Activated B cell treated with CpG ODN at 0.5 μM for 24 hours (primary cell): ENCODE results near the gene OXLD1. TPM values are rescaled to one million over a fixed set of nuclear protein-coding genes. Genes with fewer than 3 reads are reported as not detected.
"Not testable (repeated sequence)": the region's sequence is repeated elsewhere in the genome, so short reads cannot be mapped to it uniquely, and the experiment has no call there.

Source experiments
- ATAC-seq: fragments of 200-7000 bp; cut with Tn5 transposase; one replicate; pipeline ENCODE4 v1.10.0; 2021; ENCODE audit warnings: low read depth, mild to moderate bottlenecking, moderate library complexity
- CTCF ChIA-PET: fragments of 350-600 bp; sonication (Branson Sonifier 250); formaldehyde crosslinking; loops from one replicate; lab custom pipeline; 2021; ENCODE audit warnings: antibody characterized with exemption; lab: Charles Lee
- POLR2A ChIA-PET: fragments of 350-600 bp; sonication (Branson Sonifier 250); formaldehyde crosslinking; loops from one replicate; lab custom pipeline; 2021; ENCODE audit warnings: antibody characterized with exemption; lab: Charles Lee
- DNase-seq: peaks from one replicate; pipeline ENCODE4 v3.0.0; 2022
- H3K27ac Mint-ChIP-seq: one replicate; pipeline ENCODE4 v1.8.0; 2020; ENCODE audit warnings: mixed read lengths
- H3K27me3 Mint-ChIP-seq: one replicate; pipeline ENCODE4 v1.8.0; 2021; ENCODE audit warnings: mixed read lengths
- H3K36me3 Mint-ChIP-seq: one replicate; pipeline ENCODE4 v1.8.0; 2021; ENCODE audit warnings: low read depth, mixed read lengths
- H3K4me1 Mint-ChIP-seq: one replicate; pipeline ENCODE4 v1.8.0; 2021; ENCODE audit warnings: mixed read lengths
- H3K4me3 Mint-ChIP-seq: one replicate; pipeline ENCODE4 v1.8.0; 2020; ENCODE audit warnings: mild to moderate bottlenecking, mixed read lengths
- H3K9me3 Mint-ChIP-seq: one replicate; pipeline ENCODE4 v1.8.0; 2020; ENCODE audit warnings: mixed read lengths
- CTCF ChIP-seq: fragments of 200-600 bp; IDR thresholded peaks from one replicate; pipeline ENCODE4 v1.8.0; 2022; ENCODE audit warnings: antibody characterized with exemption, mild to moderate bottlenecking
- intact Hi-C: fragments of 100-400 bp; cut with micrococcal nuclease; formaldehyde crosslinking; loops from one replicate; pipeline ENCODE4 v1.15.1; 2024
- total RNA-seq: library from RNA; stranded (reverse); gene quantifications from 2 replicates; pipeline ENCODE4 v1.2.3, GENCODE V29; 2022

OXLD1 gene
- total RNA-seq, 1 donor from 2014 or later = 37.3 TPM

- TF ChIP-seq CTCF = no peak
- H3K9me3 Mint-ChIP-seq = no peaks in the 10 kb centered on the region
- H3K4me3 Mint-ChIP-seq = peak overlapping the region; percentile 95
- DNase-seq (no peak), ATAC-seq (no peak)
- POLR2A ChIA-PET = interaction anchor here (1.0 to 3.1 kb wide), 6 partner anchors 8 to 1228 kb away, joined by 3 to 39 read pairs (median 9); partner anchors contain the start of genes CCDC137, MRPL12, OXLD1 and P4HB
- H3K4me1 Mint-ChIP-seq = peaks cover 34% of the 10 kb centered on the region
- peak overlapping the region; percentile 53 for H3K27ac Mint-ChIP-seq
- H3K27me3 Mint-ChIP-seq = no peaks in the 10 kb centered on the region
- CTCF ChIA-PET = interaction anchor here (0.9 to 1.8 kb wide), 3 partner anchors 10 to 20 kb away, joined by 3 to 5 read pairs (median 3); partner anchors contain the start of gene MRPL12
- intact Hi-C loops = loop anchor here (1.0 to 5.0 kb wide), 5 partner anchors 16 to 775 kb away; partner anchors contain the start of genes CCDC137, MRPL12, NARF and NPLOC4
- peaks cover 37% of the 10 kb centered on the region for H3K36me3 Mint-ChIP-seq
These were observed 16.3 kb upstream of the OXLD1 start for GRCh38 chr17:81682565-81683207.

DNA sequence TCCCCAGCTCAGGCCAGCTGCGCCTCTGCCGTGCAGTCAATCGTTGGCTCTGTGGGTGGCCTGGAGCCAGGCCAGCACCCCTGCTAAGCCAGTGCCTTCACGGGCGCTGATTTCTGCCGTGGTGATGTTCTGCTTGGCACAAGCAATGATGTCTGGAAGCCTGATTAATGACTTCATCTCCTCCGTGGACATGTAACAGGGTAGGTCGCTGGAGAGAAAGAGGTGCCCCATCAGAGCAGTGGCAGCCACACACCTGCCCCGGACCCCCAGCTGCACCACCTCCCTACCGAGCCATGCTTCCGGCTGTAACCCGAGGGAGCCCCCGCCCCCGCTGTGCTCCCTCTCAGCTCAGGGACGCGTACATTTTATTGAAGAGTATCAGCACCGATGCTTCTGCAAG lies 15.3 kb upstream of the OXLD1 start:
- Mint-ChIP-seq H3K27ac (no peak overlapping the region), H3K36me3 (peaks cover 28% of the 10 kb centered on the region), H3K27me3 (no peaks in the 10 kb centered on the region), H3K4me1 (peaks cover 32% of the 10 kb centered on the region), H3K4me3 (peak overlapping the region; percentile 11), H3K9me3 (no peaks in the 10 kb centered on the region)
- intact Hi-C loops = loop anchor here (5.0 kb wide), 1 partner anchor 776 kb away; the partner anchor contains the start of gene NARF
- CTCF ChIA-PET = no interaction called here
- ATAC-seq (no peak), DNase-seq (no peak)
- POLR2A ChIA-PET = interaction anchor here (3.1 kb wide), 1 partner anchor 16 kb away, joined by 26 read pairs; the partner anchor contains the start of genes CCDC137 and OXLD1
- TF ChIP-seq CTCF = no peak

GRCh38 chr17:81680150-81680549 lies 13.7 kb upstream of the OXLD1 start:
- ChIA-PET CTCF (no interaction called here), POLR2A (interaction anchor here (0.7 kb wide), 2 partner anchors 120 to 424 kb away, joined by 6 to 7 read pairs; no protein-coding TSS in a partner anchor)
- Mint-ChIP-seq H3K4me1 (peaks cover 28% of the 10 kb centered on the region), H3K9me3 (no peaks in the 10 kb centered on the region), H3K36me3 (peaks cover 16% of the 10 kb centered on the region), H3K4me3 (no peak overlapping the region), H3K27ac (no peak overlapping the region), H3K27me3 (no peaks in the 10 kb centered on the region)
- DNase-seq (no peak), ATAC-seq (no peak)
- intact Hi-C loops = loop anchor here (5.0 kb wide), 1 partner anchor 777 kb away; the partner anchor contains the start of gene NARF
- no peak for TF ChIP-seq CTCF

GRCh38 chr17:81676906-81677305 lies 10.5 kb upstream of the OXLD1 start:
- no peak for DNase-seq
- CTCF ChIA-PET = no interaction called here
- no peaks in the 10 kb centered on the region for H3K9me3 Mint-ChIP-seq
- H3K27ac Mint-ChIP-seq = no peak overlapping the region
- intact Hi-C loops = no loop called here
- POLR2A ChIA-PET = interaction anchor here (0.7 kb wide), 1 partner anchor 1100 kb away, joined by 4 read pairs; no protein-coding TSS in a partner anchor
- peaks cover 35% of the 10 kb centered on the region for H3K36me3 Mint-ChIP-seq
- no peaks in the 10 kb centered on the region for H3K27me3 Mint-ChIP-seq
- H3K4me1 Mint-ChIP-seq = peaks cover 8% of the 10 kb centered on the region
- no peak for ATAC-seq
- no peak for TF ChIP-seq CTCF
- H3K4me3 Mint-ChIP-seq = no peak overlapping the region

DNA sequence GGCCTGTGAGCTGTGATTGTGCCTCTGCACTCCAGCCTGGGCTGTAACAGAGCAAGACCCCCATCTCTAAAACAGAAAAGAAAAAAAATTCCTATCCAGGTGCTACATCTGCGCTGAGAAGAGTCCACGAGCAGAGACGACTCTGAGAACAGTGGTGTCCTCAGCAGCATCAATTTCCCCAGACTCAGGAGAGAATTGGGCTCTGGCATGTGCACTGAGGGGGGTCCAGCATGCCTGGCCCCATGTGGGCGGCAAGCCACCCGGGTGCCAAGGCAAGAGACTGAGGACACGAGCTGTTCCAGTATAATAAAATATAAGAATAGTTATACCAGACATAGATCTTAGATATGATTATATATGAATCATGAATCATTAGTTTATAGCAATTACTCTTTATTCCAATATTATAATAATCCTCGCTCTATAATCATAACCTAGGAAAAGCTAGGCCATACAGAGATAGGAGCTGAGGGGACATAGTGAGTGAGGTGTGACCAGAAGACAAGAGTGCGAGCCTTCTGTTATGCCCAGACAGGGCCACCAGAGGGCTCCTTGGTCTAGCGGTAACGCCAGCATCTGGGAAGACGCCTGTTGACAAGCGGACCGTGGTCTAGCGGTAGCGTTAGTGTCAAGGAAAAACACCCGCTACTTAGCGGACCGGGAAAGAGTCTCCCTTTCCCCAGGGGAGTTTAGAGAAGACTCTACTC lies 9.3 kb upstream of the OXLD1 start:
- H3K4me3 Mint-ChIP-seq = not testable (repeated sequence)
- POLR2A ChIA-PET = interaction anchor here (0.7 to 2.3 kb wide), 4 partner anchors 8 to 197 kb away, joined by 4 to 15 read pairs (median 7); partner anchors contain the start of genes ARHGDIA, ARL16, CCDC137 and HGS

More for the DNA sequence above, 9.3 kb upstream of the OXLD1 start:
- CTCF ChIA-PET = interaction anchor here (0.8 to 1.2 kb wide), 3 partner anchors 10 to 179 kb away, joined by 3 to 4 read pairs (median 4); no protein-coding TSS in a partner anchor
- intact Hi-C loops, DNase-seq, H3K27me3 Mint-ChIP-seq, ATAC-seq, H3K9me3 Mint-ChIP-seq, H3K27ac Mint-ChIP-seq, H3K4me1 Mint-ChIP-seq: not testable (repeated sequence)
- peaks cover 41% of the 10 kb centered on the region for H3K36me3 Mint-ChIP-seq
